GM18519 (cell line): Measurements from ENCODE around the gene DHX36.

Experiments
- ATAC-seq: cut with Tn5 transposase; IDR thresholded peaks from one replicate; pipeline ENCODE4 v1.9.1; 2021; ENCODE audit warnings: mild to moderate bottlenecking, moderate library complexity; ENCODE audit not compliant: unreplicated experiment, low FRiP score

The DHX36 gene

DNA sequence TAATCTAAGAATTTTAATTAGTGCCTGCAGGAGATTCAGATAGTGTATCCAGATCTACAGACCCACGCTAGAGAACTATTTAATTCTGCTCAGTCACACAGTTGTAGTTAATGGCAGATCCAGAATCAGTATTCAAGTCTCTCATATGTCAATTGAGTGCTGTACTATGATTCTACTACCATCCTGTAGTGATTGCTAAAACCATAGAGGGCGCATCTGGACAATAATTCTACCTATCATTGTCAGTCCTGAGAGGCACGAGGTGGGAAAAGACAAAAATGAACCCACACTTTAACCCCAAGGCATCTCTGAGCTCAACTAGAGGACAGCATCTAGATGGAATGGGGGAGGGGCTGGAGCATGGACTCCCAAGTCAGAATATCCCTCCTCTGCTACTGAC is 22.7 kb downstream of the DHX36 start:
- no peak for ATAC-seq

DNA sequence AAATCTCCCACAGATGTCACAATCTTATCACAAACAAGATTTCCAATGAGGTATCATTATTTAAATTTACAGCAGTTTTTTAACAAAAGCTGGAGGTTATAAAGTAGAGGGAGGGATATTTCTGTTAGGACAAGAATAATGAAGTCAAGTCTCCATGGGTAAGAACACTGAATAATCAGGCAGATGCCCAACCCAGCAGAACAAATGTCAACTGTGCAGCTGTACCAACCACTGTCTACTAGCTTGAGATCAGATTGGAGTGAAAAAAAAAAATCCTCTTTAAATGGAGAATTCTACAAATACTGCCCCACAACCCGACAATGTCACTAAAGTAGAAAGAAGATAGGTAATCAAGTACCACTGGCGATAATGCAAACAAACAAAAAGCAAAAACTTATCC is 30.3 kb downstream of the DHX36 start:
- ATAC-seq: no peak

DNA sequence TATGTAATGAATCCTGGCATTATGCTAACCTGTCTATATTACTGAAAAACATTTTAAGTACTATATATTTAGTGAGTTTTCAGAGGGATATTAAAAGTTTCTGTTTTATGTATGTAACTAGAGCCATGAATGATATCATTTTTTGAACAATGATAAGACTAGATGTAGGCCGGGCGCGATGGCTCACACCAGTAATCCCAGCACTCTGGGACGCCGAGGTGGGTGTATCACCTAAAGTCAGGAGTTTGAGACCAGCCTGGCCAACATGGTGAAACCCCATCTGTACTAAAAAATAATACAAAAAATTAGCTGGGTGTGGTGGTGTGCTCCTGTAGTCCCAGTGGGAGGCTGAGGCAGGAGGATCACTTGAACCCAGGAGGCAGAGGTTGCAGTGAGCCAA is 34.1 kb downstream of the DHX36 start:
- ATAC-seq: no peak

DNA sequence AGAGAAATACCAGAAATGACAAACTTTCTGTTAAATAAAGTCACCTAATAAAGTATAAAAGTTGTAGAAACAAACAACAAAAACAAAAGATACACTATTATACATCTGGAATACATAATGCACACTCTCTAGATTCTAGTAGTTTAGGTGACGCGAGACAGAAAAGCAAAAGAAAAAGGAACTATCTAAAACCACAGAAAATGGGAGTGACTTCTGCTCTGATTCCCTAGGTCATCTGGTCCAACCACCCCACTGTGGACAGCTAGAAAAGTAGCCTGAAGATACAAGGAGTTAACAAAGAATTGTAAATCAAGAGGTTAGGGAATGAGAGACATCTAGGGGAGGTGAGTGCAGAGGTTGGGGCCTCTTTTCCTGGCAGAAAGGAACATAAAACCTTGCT is 39.1 kb downstream of the DHX36 start:
- no peak for ATAC-seq

DNA sequence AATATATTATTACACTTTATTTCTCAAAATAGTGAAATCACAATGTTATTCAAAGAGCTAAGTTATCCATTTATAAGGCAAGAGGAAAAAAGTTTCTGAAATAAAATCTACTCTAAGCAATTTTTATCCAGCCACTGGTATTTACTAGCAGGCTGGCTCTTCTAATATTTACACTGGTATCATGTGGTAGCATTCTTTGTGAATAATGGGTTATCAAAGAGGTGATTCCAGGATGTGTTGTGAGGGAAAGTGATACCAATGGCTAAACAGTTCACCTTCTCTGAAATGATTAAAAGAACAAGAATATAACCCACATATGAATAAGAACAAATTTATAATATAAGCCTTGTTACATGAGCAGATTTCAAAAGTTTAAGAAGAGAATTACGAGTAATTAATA is 44.1 kb downstream of the DHX36 start:
- no peak for ATAC-seq

DNA sequence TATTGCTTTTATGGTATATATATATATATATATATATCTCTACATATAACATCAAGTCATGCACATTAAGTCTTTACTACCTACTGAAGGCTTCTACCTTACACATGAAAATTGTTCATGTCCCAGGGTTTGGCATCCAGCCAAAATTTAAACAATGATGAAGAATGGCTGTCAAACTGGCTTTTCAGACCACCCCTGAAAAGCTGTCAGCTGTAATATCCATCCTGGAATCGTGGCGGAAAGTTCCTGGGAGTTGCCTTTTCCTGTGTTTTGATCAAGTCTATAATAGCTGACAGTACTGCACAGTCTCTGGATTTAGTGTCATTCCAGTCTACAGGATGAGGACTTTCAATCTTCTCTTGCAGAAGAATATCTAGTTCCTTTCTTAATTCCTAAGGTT is 48.3 kb downstream of the DHX36 start:
- ATAC-seq: no peak

DNA sequence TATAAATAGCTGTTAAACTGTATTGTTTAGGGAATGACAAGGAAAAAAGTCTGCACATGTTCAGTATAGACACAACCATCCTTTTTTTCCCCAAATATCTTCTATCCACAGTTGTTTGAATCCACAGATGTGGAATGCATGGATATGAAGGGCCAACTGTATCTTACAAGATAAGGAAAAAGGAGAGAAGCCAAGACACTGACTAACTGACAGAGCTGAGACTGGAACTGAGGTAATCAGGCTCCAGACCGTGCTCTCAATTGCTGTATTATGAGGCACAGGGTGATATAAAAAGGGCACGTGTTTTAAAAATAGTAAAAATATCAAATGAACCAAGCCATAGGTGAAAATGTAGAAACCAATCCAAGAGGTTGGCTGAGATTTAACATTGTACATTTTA is 49.0 kb downstream of the DHX36 start:
- ATAC-seq: no peak

DNA sequence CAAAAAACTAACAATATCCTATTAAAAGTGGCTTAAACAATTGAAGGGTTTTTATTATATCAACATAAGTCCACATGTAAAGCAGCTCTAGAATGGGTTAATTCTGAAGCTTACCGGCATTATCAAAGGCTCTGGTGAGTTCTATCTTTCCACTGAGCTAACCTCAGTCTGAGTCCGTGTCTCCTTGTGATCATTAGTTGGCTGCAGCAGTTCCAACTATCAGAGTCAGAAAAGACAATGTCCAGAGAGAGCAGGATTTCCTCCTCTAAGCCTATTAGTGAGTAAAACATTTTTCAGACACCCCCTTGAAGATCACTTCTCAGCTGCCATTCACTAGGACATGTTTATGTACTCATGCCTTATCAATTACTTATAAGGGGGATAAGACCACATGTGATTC is 49.9 kb downstream of the DHX36 start:
- no peak for ATAC-seq

DNA sequence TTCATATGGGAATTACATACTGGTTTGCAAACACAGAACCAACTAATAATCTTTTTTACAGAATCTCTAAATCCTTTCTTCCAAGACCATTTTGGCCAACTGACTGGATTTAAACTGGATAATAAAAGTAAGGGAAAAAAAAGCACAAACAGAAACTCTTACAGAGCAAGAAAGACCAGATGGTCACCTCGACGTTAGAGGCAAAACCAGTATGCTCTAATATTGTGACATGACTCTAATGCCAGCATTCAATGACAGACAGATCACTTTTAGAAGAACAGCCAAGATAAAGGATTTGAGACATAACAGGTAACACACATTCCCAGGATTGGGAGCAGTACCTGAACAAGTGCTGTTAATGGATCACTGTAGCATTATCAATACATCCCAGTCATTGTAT is 50.9 kb downstream of the DHX36 start:
- ATAC-seq: no peak

DNA sequence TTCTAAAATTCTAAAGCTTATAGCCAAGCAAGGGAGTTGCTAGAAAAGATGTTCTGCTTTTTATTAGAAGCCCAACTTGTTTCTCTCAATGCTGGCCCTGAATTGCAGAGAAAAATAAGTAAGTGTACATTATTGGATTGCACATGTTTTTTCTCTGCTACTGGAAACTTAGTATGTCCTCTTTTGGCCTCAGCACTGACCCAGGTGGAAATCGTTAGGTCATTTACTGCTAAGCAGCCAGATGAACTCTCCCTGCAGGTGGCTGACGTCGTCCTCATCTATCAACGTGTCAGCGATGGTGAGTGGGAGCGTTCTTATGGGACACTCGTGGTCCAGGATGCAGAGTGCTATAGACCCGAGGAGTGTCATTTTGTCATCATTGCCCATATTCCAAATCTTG is 69.8 kb downstream of the DHX36 start:
- ATAC-seq: no peak

DNA sequence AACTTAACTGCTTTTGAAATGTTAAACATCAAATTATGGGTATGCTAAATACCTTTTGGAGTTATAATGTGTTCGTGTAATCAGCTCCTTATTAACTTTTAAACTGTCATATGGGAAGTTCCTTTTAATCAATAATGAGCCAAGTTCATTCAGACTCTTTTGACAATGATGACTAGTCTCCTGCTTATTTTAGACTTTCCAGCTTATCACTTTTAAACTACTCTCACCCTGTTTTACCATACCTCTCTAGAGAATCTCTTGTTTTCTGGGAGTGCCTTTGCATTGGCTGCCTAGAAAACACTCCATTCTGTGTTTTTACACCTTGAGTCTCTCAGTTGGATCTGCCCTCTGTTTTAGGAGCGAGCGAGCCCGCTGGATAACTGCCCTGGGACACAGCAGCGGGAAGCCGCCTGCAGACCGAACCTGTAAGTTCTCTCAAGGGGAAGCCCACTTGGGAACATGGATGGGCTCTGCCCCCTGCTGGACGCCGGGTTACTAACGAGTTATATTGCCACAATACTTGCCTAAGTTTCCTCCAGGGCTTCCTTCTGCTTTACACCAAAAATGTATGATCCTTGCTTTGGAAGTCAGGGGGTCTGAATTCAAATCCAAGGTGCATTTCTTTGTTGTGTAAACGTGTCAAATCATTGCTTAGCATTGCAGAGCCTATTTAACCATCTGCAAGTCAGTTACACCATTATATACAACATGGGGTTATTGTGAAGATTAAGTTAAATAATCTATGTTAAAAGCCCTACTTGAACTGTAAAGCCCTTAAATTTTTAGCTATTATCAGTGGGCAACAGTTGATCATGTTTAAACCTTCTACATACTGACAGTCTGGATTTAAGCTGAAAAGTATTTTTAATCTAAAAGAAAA is 71.3 kb downstream of the DHX36 start:
- ATAC-seq: peak; percentile 95

DNA sequence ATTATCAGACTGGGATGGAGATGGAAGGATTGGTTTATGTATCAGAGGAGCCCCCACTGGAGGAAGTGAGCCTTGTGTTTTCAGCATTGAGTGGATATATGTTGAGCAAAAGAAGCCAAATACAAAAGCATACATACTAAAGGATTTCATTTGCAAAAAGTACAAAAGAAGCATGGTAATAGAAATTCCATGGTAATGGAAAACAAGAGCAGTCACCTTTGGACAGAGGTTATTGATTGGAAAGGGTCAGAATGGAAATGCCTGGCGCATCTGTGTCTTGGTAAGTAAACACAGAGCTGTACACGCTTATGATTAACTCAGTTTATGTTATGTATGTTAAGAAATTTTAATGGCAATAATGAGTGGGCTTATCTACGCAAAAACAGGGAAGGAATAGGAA is 72.7 kb downstream of the DHX36 start:
- ATAC-seq: no peak

DNA sequence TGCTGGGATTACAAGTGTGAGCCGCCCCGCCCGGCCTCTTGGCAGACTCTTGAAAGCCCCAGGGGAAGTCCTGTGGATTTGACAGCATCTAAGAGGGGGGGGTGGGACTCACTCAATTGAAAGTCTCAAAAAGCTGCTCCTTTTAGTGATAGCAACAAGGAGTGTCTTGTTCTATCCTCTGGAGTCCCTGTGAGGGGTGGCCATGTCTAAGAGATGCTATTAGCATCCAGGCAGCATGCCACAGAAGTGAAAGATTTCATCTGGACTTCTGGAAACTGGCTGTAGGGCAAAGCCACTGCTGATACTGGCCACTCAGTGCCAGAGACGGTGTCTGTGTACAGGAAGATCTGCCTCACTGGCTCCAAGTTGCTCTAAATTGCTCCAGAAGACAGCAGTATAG is 74.0 kb downstream of the DHX36 start:
- no peak for ATAC-seq

DNA sequence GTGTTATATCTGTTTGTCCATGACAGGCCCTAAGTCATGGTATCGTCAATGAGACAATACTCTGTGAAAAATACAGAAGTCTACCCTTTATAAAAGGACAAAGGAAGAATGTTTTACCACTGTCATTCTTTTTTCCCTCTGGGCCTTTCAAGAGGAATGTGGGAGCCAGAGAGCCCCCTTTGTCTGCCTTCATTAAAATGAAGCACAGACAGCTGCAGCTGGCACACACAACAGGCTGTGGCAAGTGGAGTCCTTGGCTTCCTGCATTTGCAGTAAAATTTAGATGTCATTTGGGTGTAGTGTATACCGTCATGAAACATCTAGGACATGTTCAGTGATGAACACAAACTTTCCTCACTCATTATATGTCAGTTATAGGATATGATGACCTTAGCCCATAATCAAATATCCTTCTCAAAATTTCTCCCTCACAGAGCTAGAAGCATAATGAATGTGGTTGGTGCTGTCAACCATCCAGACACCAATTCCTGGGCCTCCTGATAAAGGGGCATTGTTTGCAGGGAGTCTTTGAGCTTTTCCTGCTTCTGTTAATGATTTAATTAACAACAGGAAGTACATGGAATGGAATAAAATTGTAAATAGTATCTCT is 76.4 kb downstream of the DHX36 start:
- no peak for ATAC-seq

DNA sequence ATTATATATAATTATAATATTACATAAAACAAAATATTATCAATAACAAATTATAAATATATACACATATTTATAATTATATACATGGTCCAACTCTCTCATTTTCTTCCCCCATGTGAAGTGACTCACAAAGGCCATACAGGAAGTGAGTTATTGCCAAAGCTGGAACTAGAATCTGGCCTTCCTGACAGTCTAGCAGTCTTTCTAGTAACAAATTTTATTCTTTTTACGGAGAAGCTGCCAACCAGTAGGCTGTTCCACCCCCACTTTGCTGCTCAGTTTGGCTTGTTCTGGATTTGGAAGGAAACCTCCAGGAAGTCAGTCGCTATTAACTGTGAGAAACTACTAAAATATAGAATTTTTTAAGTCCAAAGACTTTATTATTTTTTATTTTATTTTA is 79.6 kb downstream of the DHX36 start:
- no peak for ATAC-seq

DNA sequence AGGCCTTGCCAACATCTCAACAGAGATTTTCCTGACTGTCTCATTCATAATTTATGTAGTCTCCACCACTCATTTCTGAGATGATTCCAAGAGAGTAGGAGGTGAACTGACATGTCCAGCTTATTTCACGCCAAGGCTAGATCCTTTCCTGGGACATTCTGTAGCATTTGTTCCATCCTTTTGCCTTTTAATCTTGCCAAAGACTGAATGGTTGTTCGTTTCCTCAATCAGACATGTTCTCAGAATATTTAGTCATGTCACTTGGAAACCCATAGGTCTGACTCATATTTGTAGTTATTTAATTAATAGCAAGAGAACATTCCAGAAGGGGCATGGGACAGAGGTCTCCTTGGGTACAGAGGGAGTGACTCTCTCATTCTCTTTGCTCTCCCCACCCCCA is 80.9 kb downstream of the DHX36 start:
- no peak for ATAC-seq

DNA sequence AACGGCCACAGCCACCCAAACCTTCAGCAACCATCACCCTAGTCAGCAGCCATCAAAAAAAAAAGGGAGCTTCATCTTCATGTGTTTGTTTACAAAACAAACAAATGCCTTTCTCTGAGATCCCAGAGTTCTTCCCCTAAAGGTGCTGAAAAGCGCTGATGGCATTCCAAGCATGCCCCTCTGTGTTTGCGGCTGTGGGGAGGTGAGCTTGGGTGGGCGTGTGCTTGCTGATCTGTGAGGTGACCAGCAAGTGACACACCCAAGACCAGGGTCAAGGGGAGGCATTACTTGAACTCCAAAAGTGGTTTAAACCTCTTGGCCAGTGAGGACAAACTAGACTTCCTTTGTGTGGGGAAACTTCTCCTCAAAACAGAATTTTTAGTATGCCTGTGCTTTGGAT is 81.5 kb downstream of the DHX36 start:
- ATAC-seq: no peak

DNA sequence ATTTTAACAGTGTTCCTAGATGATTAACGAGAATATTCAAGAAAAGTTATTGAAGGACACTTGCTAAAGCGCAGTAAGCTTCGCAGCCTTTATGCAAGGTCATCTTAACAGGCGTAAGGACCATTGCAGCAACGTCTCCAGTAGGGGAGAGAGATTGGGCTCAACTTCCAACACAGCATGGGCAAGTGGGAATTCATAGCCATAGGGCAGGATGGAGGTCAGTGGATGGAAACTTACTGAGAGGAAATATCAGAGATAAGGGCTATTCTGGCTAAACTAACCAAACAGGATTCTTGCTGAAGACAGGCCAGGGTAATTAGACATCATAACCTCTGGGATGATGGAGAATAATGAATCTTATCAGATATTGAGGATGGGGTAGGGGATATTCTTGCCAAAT is 82.8 kb downstream of the DHX36 start:
- no peak for ATAC-seq

DNA sequence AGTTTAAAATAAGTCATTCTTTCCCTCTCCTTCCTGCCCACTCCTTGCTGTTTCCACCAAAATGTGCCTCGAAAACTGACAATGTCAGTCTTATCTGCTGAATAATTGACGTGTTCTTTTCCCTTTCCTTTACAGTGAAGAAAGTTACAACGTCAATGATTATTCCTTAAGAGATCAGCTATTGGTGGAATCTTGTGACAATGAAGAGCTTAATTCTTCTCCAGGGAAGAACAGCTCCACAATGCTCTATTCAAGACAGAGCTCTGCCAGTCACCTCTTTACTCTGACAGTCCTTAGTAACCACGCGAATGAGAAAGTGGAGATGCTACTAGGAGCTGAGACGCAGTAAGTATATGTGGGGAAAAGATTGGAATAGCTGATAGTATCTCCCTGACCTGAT is 84.1 kb downstream of the DHX36 start:
- no peak for ATAC-seq

DNA sequence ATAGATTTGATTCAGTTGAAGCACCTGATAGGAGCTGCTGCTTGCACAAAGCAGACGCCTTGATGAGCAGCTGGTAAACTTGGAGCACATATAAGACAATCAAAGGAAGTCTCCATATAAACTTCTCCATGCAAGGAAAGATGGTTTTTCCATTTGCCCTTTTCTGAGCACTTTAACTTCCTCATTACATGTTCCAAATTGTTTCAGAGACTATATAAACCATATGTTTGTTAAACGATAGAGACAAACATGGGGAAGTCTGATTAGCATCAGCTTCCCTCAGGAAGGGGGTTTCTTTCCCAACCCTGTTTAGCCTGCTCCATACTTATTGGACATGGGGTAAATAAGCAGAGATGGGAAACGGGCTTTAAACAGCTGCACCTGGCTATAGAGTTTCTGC is 88.0 kb downstream of the DHX36 start:
- no peak for ATAC-seq

DNA sequence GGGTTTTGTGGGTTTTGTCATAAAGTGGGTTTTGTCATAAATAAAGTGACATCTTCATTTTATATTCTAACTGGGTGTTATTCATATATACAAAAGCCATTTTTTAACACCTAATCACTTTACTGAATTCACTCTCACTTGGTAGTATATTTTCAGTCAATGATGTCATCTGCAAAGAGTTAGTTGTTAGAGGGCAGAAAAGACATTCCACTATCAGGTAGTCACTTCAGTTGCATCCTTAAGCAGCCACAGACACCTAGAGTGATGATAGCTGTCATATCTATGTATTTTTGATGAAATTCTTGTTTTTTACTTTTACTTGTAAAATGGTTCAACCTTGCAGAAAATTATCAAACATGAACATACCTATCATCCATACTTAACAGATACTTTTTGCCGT is 89.0 kb downstream of the DHX36 start:
- ATAC-seq: no peak

DNA sequence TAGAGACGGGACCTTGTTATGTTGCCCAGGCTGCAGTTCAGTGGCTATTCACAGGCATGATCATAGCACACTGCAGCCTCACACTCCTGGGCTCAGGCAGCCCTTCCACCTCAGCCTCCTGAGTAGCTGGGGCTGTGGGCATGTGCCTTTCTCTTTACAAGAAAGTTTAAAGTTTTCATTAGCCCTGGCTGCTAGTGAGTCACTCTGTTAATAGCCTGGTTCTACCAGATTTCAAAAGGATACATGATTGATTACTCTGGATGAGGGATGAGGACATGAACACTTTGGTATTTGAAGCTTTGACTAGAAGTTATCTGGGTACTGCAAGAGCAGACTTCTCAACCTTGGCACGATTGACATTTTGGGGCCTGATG is 95.1 kb downstream of the DHX36 start:
- ATAC-seq: no peak
